Activated gamma-delta T cell (primary cell): ENCODE data around the gene ZBTB16.

Experiments used
- DNase-seq: peaks from one replicate; lab custom pipeline; 2025; lab: John Stamatoyannopoulos, UW

The ZBTB16 gene

GRCh38 chr11:114152162-114152561 is 92.7 kb downstream of the ZBTB16 start:
- DNase-seq = no peak

DNA sequence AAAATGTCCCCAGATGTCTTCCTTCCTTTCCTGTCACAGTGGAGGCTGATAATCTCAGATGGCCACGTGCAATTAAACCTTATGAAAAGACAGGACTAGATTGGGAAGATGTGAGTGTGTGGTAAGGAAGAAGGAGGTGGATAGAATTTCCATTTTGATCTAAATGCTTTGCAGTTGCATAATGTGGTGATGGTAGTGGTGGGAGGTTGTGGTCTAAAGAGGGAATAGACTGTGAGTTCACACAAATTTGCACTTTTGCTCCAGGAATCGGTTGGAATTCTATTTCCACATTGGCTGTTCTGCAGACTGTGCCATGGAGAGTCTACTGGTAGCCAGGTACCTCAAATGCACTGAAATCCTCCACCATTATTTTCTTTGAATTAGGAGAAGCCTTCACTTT is 93.3 kb downstream of the ZBTB16 start:
- DNase-seq = no peak

- DNase-seq = no peak
Measured at GRCh38 chr11:114153224-114153623, 93.7 kb downstream of the ZBTB16 start.

DNA sequence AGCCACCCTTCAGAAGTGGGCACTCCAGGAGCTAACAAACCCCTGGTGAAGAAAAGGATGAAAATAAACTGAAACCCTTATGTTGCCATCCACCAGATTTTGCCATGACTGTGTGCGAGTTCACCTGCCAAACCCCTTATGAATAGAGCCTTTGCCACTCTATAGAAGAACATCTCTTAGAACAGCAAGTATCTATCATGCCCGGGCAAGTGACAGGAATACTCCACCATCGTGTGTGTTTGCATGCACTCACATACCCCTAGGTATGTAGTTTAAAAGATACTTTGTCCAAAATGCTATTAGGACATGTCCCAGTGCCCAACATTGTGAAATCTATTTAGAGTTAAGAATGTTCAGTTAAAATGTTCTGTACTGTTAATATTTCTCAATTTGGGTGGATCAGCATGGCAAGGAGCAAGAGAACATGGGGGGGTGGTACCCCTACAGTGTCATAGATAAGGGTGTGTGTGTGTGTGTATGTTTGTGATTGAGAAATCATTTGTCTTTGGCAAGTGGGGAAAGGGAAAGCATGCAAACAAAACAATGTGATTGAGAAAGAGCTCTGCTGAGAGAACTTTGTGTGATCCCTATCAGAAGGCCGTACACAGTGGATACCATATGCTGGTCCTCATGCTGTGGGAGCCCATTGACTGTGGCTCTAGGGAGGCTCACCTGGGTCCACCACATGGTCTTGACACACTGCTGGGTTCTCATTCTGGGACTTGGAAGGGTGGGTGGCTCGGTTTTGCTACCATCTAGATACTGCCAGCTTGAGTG is 94.9 kb downstream of the ZBTB16 start:
- no peak for DNase-seq

DNA sequence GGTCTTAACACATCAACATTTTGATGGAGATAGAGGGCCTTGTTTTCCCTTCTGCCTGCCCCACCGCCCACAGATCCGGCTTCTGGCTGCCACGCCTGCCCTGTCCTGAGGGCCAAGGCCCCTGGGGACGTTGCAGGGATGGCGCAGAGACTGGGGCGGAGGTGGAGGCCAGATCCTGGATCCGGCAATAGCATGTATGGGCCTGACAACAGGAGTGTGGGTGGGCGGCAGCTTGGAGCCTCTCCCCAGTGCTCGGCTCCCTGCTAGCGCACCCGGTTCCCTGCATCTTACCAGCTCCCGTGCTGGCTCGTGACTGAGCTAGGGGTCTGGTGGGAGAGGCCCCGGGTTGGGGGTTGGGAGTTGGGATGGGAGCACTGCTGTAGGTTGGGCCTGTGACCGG is 95.6 kb downstream of the ZBTB16 start:
- DNase-seq = no peak

- DNase-seq = no peak
Measured at GRCh38 chr11:114156131-114156581, 96.6 kb downstream of the ZBTB16 start.

GRCh38 chr11:114156782-114157181 is 97.3 kb downstream of the ZBTB16 start:
- DNase-seq = no peak

- no peak for DNase-seq
Measured at GRCh38 chr11:114157476-114158050, 98.1 kb downstream of the ZBTB16 start.

- DNase-seq = no peak
Measured at GRCh38 chr11:114158421-114158820, 98.9 kb downstream of the ZBTB16 start.

- DNase-seq = no peak
Measured at GRCh38 chr11:114158886-114159285, 99.4 kb downstream of the ZBTB16 start.

- DNase-seq = no peak
Measured at GRCh38 chr11:114159320-114159719, 99.8 kb downstream of the ZBTB16 start.

DNA sequence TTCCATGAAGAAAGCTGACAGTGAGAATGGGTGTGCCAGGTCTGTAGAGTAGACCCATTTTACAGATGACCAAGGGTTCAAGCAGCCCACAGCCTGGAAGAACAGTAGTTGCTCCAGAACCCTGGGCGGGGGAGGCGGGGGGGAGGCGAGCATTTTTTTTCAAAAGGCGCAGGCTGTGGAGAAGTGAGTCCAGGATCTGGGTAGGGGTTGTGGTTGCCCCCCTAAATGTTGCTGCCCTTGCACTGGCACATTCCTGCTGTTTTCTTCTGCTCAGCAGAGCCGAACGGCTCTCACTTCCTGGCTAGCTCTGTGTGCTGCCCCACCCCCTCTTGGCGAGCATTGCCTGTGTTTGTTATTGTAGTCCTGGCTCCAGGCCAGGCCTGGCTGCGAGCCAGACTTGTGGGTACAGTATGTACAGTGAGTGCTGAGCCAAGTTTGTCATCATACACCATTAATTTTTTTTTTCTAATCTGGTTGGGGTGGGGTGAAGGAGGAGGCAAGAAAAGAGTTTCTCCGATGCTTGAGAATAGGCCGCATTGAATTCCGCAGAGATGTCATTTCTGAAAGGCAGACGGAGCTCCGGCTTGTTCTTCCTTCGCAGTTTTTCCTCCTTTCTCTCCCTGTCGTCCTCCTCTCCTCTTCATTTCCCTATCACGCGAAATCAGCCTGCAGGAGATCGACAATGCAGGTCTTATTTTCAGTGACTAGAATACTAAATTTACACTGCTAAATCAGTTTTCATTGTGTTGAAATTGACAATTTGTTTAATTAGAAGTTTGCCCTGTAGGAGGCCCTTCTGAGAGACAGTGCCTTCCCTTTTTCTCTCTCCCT is 100.5 kb downstream of the ZBTB16 start:
- peak; percentile 76 for DNase-seq

DNA sequence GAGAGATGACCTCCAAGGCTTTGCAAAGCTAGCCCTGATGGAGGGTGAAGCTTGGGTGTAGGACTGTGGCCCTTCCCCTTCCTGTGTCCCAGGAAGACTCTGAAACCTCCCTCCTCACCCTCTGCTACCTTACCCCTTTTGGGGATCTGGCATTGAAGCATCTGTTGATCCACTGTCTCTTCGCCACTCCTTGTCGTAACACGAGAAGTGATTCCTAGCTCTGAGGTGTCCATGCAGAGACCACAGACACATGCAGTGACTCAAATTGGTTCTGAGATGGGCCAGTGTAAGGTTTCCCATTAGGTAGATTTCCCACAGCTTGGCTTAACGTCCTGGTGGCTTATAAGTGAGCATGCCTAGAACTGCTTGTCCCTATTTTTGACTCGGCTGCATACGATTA is 101.4 kb downstream of the ZBTB16 start:
- DNase-seq = no peak

GRCh38 chr11:114161486-114162250 is 102.2 kb downstream of the ZBTB16 start:
- DNase-seq = no peak

DNA sequence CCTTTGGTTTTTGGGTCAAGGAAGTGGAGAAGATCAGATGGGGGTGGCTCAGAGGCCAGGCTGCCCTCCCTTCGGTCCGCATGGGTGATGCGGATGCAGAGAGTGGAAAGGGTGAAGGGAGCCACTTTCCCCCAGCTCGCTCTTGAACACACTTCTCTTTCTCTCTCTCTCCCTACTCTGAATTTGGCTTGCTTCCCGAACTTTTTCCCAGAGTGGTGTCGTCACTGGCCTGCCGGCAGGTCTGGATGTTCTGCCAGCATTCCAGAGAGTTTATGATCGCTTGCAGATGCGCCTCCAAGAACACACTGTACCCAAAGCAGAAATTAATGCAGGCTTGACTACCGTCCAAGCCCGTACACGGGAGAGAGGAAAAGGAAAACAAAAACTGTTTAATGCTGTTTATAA is 103.2 kb downstream of the ZBTB16 start:
- no peak for DNase-seq

DNA sequence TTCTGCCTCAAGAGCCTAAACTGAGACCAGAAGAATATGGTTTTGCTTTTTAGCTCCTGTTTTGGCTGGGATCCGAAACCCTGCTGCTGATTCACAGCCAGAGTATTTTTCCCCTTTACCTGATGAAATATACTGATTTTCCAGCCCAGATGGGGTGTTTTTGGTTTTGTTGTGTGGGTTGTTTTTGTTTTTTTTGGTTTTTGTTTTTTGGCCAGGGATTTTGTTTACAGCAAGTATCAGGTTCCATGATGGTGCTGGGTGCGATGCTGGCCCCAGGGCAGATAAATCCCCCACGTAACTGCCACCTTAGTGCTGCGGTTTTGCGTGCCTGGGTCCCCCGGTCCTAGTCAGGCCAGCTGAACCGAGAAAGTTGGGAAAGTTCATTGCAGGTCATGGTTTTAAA is 103.7 kb downstream of the ZBTB16 start:
- DNase-seq = no peak

- no peak for DNase-seq
Measured at GRCh38 chr11:114163830-114164401, 104.4 kb downstream of the ZBTB16 start.

- DNase-seq = no peak
Measured at GRCh38 chr11:114164546-114164945, 105.0 kb downstream of the ZBTB16 start.

GRCh38 chr11:114165326-114166230 is 106.1 kb downstream of the ZBTB16 start:
- DNase-seq = no peak

GRCh38 chr11:114166362-114166761 is 106.9 kb downstream of the ZBTB16 start:
- no peak for DNase-seq

DNA sequence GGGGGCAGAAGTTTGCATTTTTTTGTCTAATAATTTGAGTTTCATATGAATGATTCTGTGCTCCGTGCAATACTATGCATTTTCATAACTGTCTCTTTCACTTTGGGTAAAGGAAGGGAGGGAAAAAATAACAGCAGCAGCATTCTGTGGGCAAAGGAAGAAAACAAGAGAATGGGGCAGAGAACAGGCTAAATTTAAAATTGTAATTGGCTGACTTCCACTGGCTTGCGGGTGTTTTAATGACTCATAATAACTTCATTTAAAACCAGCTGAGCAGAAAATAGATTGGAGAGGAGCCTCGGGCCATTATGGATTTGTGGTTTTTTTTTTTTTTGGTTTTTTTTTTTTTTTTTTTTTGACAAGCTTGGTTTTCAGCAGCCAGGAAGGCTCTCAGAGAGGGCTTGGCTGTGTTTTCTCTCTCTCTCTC is 107.4 kb downstream of the ZBTB16 start:
- no peak for DNase-seq
